GDM1 (cell line): Measurements from ENCODE around the gene TM7SF2.
A peak's percentile ranks its signal among the peaks of the same experiment; 100 is the strongest.
"Not testable (repeated sequence)": the region's sequence is repeated elsewhere in the genome, so short reads cannot be mapped to it uniquely, and the experiment has no call there.

Experiments
- DNase-seq: peaks from one replicate; lab custom pipeline; 2025; lab: John Stamatoyannopoulos, UW

TM7SF2 gene

DNA sequence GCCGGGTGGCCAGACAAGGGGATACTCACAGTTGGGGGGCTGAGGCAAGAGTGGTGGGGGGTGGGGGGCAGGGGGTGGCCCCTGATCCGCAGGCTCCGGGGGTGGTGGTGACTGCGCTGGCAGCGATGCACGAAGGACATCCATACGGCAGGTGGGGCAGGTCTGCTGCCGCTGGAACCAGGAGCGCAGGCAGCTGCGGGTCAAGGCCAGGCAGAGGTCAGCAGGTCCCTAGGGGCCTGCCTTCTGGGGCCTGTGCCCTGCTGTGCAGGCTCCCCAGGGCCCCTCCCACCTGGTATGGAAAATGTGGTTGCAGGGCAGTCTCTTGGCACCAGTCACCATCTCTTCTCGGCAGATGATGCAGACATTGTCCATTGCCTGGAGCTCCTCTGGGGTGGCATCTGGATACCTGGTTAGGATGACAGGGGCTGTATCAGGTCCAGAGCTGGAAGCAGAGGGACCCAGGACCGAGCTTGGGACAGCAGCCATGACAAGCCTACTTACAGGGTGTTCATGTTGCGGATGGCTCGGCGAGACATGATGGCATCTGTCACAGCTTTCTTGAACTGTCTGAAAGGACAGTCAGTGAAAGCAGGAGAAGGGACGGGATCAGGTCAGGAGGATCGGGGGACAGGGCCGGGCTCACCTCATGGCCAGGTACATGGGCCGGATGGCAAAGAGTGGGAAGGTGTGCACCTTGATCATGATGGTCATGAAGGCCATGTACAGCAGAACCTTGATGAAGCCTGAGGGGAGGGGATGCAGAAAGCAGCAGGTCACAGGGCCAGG lies 19.2 kb downstream of the TM7SF2 start:
- DNase-seq, result no peak

DNA sequence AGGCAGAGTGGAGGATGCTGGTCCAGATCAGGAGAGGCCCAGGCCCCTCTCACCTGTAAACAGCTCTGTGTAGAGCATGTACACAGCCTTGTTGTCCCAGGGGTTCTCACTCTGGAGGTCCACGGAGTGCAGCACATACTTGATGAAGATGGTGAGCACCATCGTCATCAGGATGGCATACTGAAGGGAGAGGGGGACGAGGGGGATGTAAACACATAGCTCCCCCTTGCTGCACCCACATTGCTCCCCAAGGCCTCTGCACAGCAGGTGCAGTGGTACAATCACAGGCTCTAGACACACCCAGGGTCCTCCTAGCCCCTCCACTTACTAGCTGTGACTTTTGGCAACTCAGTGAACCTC lies 19.7 kb downstream of the TM7SF2 start:
- DNase-seq, result no peak

GRCh38 chr11:65131895-65132237 lies 20.2 kb downstream of the TM7SF2 start:
- no peak for DNase-seq

DNA sequence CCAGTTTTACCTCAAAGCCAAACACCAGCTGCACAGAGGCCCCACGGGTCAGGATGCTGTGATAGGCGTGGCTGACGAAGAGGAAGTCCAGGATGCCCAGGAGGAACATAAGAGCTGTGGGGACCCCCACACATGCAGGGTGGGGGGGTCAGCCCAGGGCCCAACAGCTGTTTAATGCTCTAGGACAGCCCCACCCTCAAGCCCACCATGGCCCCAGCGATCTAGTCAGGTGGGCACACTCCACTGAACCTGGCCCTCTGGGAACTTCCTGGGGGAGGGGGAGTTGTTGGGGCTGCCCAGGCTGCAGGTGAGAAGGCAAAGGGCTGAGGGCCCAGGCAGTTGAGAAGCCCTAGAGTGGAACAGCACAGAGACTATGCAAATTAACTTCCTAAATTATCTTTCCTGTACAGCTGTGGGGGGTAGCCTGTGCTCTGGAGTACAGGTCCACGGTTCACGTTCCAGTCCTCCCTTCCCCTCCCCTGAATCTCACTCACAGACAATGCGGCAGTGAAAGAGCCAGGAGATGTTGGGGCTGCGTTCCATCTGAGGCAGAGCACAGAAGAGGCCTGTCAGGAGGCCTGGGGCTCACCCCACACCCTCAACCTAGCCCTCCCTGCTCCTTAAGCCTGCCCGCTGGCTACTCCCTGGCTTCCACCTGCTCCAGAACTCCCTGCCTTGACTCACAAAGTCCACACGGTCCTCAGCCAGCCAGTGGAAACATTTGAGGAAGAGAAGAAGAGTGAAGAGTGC lies 20.7 kb downstream of the TM7SF2 start:
- no peak for DNase-seq

- no peak for DNase-seq
Observed at GRCh38 chr11:65132988-65133700, 21.5 kb downstream of the TM7SF2 start.

- DNase-seq, result no peak
Observed at GRCh38 chr11:65133724-65134123, 22.1 kb downstream of the TM7SF2 start.

DNA sequence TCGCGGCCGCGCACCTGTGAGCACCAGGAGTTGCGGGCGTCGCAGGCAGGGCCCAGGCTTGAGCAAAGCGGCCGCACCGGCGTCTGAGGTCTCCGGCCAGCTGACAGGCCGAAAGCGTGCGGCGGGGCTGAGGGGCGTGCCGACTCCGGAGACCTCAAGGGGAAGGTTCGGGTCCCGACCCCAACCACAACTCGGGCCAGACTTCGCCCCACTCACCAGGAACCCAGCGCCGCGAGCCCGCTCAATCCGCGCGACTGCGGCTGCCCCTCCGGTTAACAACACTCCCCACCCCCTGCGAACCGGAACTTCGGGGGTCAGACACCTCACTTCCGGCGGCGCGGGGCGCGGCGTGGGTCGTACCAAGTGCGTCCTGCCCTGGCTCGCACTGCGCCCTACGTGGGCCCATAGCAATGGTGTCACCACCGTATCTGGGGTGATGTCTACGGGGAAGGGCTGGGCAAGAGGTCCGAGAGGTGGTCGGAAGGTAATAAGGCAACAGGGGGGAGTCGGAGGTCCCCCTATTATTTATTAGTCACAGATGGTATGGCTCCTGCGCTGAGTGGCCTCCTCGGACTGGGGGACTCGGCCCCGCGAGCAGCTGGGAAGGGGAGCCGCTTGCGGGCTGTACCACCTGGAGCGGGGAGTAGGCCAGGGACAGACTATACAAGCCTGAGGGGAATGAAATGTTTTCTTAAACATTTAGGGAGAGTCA lies 22.7 kb downstream of the TM7SF2 start, which contains the start of gene SYVN1:
TSS of gene SYVN1 (minus strand) at position 280 of the 712 bp plus-strand sequence. CDS start 918 bp downstream, outside the sequence.
- DNase-seq, result peak; percentile 82

GRCh38 chr11:65134952-65135632 lies 23.4 kb downstream of the TM7SF2 start:
- peak; percentile 82 for DNase-seq

- no peak for DNase-seq
Observed at GRCh38 chr11:65135633-65136145, 24.0 kb downstream of the TM7SF2 start.

DNA sequence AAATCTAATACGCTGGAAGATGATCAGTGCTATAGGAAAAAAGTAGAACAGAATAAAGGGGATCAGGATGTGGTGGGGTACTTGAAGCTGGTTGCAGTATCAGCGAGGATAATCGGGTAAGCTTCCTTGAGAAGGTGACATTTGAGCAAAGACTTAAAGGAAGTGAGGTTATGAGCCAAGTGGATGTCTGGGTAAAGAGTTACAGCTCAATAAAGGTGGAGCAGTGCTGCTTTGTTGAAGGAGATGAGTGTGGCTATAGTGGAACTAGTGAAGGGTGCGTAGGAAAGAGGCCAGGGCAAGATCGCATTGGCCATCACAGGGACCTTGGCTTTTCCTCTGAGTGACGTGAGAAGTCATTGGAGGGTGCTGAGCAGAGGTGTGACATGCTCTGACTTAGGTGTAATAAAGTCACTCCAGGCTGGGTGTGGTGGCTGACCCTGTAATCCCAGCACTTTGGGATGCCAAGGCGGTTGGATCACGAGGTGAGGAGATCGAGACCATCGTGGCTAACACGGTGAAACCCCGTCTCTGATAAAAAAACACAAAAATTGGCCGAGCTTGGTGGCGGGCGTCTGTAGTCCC lies 24.9 kb downstream of the TM7SF2 start:
- no peak for DNase-seq

DNA sequence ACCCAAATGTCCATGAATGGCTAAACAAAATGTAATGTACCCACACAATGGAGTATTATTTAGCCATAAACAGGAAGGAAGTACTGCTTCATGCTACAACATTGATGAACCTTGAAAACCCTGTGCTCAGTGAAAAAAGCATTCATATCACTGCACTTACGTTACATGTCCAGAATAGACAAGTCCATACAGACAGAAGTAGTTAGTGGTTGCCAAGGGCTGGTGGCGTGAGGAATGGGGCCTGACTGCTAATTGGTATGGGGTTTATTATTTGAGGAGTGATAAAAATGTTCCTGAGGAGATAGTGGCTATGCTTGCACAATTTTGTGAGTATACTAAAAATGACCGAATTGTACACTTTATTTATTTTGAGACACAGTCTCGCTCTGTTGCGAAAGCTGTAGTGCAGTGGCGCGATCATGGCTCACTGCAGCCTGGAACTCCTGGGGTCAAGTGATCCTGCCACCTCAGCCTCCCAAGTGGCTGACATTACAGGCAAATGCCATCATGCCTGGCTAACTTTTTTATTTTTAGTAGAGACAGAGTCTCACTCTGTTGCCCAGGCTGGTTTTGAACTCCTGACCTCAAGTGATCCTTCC lies 30.3 kb downstream of the TM7SF2 start:
- no peak for DNase-seq

DNA sequence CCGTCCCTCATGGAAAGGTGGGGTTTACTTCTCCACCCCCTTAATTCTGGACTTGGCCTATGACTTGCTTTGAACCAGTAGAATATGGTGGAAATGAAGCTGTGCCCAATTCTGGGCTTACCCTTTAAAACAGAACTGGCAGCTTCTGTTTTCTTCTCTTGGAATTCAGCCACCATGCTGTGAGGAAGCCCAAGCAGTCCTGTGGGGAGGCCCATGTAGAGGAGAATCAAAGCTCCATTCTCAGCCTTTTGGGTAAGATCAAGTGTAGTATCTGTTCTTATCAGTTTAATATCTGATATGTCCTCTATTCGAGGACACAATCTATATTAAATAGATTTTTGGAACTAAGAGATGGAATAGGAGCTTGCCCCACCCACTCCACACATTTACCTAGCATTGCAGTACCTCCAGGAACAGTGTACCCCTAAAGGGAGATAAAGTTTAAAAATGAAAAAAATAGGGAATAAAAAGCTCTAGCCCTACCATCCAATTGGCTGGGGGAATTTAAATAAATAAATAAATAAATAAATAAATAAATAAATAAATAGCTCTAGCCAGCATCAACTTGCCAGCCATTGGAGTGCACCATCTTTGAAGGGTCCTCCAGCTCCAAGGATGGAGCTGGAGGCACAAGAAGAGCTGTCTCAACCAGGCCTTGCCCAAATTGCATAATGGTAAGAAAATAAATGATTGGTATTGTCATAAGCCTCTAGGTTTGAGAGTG lies 35.8 kb downstream of the TM7SF2 start:
- DNase-seq, result no peak

- DNase-seq, result no peak
Observed at GRCh38 chr11:65148657-65149056, 37.0 kb downstream of the TM7SF2 start.

DNA sequence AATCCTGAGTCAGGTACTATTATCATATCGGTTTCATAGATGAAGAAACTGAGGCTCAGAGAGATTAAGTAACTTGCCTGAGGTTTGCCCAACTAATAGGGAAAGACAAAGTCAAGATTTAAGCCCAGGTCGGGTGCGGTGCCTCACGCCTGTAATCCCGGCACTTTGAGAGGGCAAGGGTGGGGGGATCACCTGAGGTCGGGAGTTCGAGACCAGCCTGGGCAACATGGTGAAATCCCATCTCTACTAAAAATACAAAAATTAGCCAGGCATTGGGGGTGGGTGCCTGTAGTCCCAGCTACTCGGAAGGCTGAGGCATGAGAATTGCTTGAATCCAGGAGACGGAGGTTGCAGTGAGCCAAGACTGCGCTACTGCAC lies 38.4 kb downstream of the TM7SF2 start:
- not testable (repeated sequence) for DNase-seq

GRCh38 chr11:65150509-65151299 lies 39.0 kb downstream of the TM7SF2 start:
- peak; percentile 93 for DNase-seq

- no peak for DNase-seq
Observed at GRCh38 chr11:65151331-65151899, 39.7 kb downstream of the TM7SF2 start.

GRCh38 chr11:65152122-65152521 lies 40.5 kb downstream of the TM7SF2 start:
- no peak for DNase-seq

DNA sequence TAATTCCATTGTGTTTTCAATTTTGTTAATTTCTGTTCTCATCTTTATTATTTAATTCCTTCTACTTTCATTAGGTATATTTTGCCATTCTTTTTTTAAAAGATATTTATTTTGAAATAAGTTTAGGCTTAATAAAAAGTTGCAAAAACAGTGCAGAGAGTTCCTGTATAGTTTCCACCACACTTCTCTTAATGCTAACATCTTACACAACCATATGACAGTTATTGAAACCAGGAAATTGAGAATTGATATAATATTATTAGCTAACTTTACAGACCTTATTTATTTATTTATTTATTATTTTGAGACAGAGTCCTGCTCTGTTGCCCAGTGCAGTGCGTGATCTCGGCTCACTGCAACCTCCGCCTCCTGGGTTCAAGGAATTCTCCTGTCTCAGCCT lies 44.6 kb downstream of the TM7SF2 start:
- DNase-seq, result no peak

- DNase-seq, result no peak
Observed at GRCh38 chr11:65156926-65157325, 45.3 kb downstream of the TM7SF2 start.
